ENCODE data around the gene SLC39A11. TPM values are rescaled to one million over a fixed set of nuclear protein-coding genes. Genes with fewer than 3 reads are reported as not detected.

The SLC39A11 gene
- total and polyA plus RNA-seq, 2 of the 13 experiments (the other 11 are each of a cell fraction or from before 2014, with no cell fraction given), result 17.2 to 31.5 TPM

DNA sequence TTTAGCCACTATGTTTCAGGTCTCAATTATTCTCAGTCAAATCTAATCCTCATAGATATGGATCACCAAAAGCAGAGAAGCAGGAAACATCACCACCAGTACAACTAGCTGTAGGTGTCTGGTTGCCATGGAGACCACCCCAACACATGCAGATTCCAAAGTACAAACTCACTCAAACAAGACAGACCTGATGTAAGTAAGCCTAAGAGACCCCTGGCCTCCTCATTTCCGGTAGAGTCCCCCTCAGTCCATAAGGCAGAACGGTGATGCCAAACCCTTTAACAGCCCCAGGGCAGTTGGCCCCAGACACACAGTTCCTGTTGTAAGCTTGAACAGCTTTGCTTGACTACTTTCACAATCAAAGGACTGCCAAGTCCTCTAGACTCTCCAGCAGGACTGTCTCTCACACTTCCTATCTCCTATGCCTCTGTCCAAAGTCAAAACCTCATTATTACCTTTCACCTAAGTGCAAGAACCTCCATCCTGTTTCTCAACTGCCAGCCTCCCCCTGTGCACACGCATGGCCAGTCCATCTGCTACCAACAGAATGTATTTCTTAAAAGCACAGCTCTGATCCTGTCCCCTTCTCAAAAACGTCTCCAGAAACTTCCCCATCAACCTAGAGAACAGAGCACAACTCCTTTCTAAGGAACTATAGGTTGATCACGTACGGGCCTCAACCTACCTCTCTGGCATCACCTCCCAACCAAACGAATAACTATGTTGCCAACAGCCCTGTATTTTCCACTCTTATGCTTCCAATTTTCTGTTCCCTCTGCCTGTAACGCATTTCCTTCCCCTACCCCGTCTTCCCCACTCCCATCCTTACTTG lies 23.9 kb downstream of the SLC39A11 start (continued):
- TF ChIP-seq, protein P1, sequence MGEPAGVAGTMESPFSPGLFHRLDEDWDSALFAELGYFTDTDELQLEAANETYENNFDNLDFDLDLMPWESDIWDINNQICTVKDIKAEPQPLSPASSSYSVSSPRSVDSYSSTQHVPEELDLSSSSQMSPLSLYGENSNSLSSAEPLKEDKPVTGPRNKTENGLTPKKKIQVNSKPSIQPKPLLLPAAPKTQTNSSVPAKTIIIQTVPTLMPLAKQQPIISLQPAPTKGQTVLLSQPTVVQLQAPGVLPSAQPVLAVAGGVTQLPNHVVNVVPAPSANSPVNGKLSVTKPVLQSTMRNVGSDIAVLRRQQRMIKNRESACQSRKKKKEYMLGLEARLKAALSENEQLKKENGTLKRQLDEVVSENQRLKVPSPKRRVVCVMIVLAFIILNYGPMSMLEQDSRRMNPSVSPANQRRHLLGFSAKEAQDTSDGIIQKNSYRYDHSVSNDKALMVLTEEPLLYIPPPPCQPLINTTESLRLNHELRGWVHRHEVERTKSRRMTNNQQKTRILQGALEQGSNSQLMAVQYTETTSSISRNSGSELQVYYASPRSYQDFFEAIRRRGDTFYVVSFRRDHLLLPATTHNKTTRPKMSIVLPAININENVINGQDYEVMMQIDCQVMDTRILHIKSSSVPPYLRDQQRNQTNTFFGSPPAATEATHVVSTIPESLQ (CRISPR knock-in tag; conservative IDR thresholded peaks at IDR 0.05), result no peak
- TF ChIP-seq ZNF558 (CRISPR knock-in tag; IDR thresholded peaks at IDR 0.05; ENCODE audit: borderline replicate concordance), result no peak
- TF ChIP-seq HNRNPLL (IDR thresholded peaks at IDR 0.05; ENCODE audit: low read depth, low read length, poor library complexity, severe bottlenecking), result no peak
- TF ChIP-seq, protein P2, sequence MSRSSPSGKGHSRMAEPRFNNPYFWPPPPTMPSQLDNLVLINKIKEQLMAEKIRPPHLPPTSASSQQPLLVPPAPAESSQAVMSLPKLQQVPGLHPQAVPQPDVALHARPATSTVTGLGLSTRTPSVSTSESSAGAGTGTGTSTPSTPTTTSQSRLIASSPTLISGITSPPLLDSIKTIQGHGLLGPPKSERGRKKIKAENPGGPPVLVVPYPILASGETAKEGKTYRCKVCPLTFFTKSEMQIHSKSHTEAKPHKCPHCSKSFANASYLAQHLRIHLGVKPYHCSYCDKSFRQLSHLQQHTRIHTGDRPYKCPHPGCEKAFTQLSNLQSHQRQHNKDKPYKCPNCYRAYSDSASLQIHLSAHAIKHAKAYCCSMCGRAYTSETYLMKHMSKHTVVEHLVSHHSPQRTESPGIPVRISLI (CRISPR knock-in tag; IDR thresholded peaks at IDR 0.05; ENCODE audit: borderline replicate concordance), result no peak
- no peak for TF ChIP-seq IRX3 (CRISPR knock-in tag; IDR thresholded peaks at IDR 0.05; ENCODE audit: borderline replicate concordance, low read depth)
- no peak for TF ChIP-seq ZFAT (CRISPR knock-in tag; conservative IDR thresholded peaks at IDR 0.05)
- TF ChIP-seq, protein P3, sequence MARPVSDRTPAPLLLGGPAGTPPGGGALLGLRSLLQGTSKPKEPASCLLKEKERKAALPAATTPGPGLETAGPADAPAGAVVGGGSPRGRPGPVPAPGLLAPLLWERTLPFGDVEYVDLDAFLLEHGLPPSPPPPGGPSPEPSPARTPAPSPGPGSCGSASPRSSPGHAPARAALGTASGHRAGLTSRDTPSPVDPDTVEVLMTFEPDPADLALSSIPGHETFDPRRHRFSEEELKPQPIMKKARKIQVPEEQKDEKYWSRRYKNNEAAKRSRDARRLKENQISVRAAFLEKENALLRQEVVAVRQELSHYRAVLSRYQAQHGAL (CRISPR knock-in tag; IDR thresholded peaks at IDR 0.05; ENCODE audit: not compliant biosample characterization), result no peak
- TF ChIP-seq, protein P4, sequence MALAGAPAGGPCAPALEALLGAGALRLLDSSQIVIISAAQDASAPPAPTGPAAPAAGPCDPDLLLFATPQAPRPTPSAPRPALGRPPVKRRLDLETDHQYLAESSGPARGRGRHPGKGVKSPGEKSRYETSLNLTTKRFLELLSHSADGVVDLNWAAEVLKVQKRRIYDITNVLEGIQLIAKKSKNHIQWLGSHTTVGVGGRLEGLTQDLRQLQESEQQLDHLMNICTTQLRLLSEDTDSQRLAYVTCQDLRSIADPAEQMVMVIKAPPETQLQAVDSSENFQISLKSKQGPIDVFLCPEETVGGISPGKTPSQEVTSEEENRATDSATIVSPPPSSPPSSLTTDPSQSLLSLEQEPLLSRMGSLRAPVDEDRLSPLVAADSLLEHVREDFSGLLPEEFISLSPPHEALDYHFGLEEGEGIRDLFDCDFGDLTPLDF (CRISPR knock-in tag; IDR thresholded peaks at IDR 0.05), result no peak
- no peak for TF ChIP-seq MZF1 (CRISPR knock-in tag; IDR thresholded peaks at IDR 0.05; ENCODE audit: borderline replicate concordance)
- no peak for TF ChIP-seq NAIF1 (CRISPR knock-in tag; IDR thresholded peaks at IDR 0.05; ENCODE audit: borderline replicate concordance)
- 0 out of 2 replicates have a peak, but pooled peaks have one; percentile 51 for TF ChIP-seq ZNF512 (CRISPR knock-in tag; IDR thresholded peaks at IDR 0.05)
- TF ChIP-seq SETDB1 (CRISPR knock-in tag; IDR thresholded peaks at IDR 0.05; ENCODE audit: borderline replicate concordance), result no peak
- no peak for TF ChIP-seq MYPOP (CRISPR knock-in tag; IDR thresholded peaks at IDR 0.05)
- TF ChIP-seq DR1 (CRISPR knock-in tag; IDR thresholded peaks at IDR 0.05), result no peak
- peak; percentile 92 for TF ChIP-seq SKI (IDR thresholded peaks at IDR 0.05; ENCODE audit: partially characterized antibody)
- TF ChIP-seq ZNF569 (CRISPR knock-in tag; IDR thresholded peaks at IDR 0.05; ENCODE audit: borderline replicate concordance), result no peak
- no peak for TF ChIP-seq FOXM1 (CRISPR knock-in tag; IDR thresholded peaks at IDR 0.05)
- no peak for TF ChIP-seq JDP2 (CRISPR knock-in tag; IDR thresholded peaks at IDR 0.05; ENCODE audit: borderline replicate concordance)
- no peak for TF ChIP-seq REPIN1 (CRISPR knock-in tag; IDR thresholded peaks at IDR 0.05; ENCODE audit: borderline replicate concordance, low read depth)

Data from HepG2 (cell line).